GM18519 (cell line): Measurements from ENCODE around the gene CEL.
"Not testable (repeated sequence)": the region's sequence is repeated elsewhere in the genome, so short reads cannot be mapped to it uniquely, and the experiment has no call there.

ENCODE experiments used
- ATAC-seq: cut with Tn5 transposase; IDR thresholded peaks from one replicate; pipeline ENCODE4 v1.9.1; 2021; ENCODE audit warnings: mild to moderate bottlenecking, moderate library complexity; ENCODE audit not compliant: unreplicated experiment, low FRiP score

CEL gene

DNA sequence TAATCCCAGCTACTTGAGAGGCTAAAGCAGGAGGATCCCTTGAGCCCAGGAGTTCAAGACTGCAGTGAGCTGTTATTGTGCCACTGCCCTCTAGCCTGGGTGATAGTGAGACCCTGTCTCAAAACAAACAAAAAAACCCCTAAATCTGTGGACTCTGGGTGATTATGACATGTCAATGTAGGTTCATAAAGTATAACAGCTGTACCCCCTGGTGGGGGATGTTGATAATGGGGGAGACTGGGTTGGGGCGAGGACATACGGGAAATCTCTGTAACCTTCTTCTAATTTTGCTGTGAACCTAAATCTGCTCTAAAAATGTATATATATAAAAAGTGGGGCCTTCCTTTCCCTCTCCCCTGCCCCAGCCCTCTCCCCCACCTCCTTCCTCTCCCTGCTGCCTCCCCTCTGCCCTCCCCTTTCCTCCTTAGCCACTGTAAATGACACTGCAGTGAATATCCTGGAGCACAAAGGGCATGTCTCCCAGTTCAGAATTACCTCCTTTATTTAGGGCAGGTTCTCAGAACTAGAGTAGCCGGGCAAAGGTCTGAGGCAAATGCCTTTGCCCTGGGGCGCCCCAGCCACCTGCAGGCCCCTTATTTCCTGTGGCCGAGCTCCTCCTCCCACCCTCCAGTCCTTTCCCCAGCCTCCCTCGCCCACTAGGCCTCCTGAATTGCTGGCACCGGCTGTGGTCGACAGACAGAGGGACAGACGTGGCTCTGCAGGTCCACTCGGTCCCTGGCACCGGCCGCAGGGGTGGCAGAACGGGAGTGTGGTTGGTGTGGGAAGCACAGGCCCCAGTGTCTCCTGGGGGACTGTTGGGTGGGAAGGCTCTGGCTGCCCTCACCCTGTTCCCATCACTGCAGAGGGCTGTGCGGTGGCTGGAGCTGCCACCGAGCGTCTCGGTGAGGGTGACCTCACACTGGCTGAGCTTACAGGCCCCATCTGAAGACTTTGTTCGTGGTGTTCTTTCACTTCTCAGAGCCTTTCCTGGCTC, 19.3 kb downstream of the CEL start:
- not testable (repeated sequence) for ATAC-seq

DNA sequence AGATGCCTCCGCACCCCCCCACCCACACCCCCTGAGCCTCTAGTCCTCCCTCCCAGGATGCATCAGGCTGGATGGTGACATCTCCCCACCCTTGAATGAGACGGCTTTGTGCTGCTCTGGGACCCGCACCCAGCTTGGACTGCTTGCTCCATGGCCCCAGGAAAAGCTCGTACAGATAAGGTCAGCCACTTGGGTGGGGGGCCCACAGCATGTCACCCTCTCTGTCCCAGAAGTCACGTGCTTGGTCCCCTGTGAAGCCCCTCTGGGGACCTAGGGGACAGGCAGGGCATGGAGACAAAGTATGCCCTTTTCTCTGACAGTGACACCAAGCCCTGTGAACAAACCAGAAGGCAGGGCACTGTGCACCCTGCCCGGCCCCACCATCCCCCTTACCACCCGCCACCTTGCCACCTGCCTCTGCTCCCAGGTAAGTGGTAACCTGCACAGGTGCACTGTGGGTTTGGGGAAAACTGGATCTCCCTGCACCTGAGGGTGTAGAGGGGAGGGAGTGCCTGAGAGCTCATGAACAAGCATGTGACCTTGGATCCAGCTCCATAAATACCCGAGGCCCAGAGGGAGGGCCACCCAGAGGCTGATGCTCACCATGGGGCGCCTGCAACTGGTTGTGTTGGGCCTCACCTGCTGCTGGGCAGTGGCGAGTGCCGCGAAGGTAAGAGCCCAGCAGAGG, 20.3 kb downstream of the CEL start:
- ATAC-seq, result not testable (repeated sequence)

DNA sequence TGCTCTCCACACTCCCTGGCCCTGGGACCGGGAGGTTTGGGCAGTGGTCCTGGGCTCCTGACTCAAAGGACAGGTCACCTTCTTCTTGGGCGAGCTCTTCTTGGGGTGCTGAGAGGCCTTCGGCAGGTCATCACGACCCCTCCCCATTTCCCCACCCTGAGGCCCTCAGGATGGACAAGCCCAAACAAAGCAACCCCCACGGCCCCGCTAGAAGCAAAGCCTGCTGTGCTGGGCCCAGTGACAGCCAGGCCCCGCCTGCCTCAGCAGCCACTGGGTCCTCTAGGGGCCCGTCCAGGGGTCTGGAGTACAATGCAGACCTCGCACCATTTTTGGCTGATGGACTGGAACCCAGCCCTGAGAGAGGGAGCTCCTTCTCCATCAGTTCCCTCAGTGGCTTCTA, 21.9 kb downstream of the CEL start:
- ATAC-seq, result not testable (repeated sequence)

DNA sequence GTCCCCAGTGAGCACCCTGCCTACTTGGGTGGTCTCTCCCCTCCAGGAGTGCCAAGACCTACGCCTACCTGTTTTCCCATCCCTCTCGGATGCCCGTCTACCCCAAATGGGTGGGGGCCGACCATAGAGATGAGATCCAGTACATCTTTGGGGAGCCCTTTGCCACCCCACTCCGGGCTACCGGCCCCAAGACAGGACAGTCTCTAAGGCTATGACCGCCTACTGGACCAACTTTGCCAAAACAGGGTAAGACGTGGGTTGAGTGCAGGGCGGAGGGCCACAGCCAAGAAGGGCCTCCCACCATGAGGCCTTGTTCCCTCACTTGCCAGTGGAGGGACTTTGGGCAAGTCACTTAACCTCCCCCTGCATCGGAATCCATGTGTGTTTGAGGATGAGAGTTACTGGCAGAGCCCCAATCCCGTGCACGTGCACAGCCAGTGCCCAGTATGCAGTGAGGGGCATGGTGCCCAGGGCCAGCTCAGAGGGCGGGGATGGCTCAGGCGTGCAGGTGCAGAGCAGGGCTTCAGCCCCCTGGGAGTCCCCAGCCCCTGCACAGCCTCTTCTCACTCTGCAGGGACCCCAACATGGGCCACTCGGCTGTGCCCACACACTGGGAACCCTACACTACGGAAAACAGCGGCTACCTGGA, 24.6 kb downstream of the CEL start:
- ATAC-seq, result not testable (repeated sequence)

DNA sequence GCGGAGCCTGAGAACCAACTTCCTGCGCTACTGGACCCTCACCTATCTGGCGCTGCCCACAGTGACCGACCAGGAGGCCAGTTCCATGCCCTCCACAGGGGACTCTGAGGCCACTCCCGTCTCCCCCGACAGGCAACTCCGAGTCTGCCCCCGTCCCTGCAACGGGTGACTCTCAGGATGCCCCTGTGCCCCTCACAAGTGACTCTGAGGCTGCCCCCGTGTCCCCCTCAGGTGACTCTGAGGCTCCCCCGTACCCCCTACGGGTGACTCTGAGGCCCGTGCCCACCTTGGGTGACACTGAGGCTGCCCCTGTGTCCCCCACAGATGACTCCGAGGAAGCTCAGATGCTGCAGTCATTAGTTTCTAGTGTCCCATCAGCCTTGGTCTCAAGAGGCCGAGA, 25.1 kb downstream of the CEL start:
- ATAC-seq, result no peak

DNA sequence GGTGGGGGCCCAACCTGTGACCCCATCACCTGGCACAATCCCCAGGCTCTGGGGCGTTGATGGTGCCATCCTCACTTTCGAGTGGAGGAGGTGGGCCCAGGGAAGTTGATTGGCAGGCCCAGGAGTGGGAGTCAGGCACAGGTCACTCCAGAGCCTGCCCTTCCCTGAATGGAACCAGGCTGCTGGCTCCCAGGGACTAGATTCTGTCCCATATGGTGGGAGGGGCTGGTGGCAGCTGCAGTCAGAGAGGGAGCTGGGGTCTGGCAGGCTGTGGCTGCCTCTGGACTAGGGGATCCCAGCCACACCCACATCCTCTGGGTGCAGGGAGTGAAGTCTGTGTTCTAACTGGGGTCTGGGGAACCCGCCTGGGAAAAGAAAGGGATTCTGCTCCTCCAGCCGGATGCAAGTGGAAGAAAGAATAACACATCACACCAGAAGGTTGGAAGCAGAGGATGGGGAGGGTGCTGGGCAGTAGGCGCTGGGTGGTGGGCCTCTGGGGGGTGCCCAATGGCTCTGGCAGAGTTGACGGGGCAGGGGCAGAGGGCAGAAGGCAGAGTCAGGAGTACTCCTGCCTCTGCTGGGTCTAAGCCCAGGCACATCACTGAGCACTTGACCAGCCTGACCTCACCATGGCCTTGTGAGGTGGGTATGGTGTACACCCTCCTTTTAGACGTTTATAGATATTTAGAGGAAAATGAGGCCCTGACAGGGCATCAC, 25.8 kb downstream of the CEL start:
- no peak for ATAC-seq

DNA sequence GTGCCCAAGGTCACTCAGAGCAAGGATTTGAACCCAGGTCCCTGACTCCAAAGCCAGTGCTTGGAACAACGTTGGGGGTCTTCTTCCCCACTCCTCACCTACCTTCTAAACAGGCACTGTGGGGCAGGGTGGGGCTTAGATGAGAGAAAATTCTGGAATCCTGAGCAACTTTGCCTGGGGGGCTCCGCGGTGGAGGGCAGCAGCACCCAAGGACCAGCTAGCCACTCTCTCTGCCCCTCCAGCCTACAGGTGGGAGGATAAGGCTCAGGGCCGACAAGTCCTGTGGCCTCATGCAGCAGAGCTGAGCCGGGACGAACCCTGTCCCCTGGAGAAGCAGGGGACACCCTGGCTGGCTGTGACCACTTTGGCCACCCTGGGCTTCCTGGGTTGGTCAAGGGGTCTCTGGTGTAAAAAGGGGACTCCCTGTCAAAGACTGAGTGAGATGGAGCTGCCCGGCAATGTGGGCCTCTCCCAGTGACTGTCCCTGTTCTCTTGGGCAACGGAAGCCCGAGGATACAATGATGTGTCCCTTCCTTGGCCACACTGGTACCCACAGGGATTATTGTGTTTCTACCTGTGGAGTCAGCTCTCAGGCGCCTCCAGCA, 26.5 kb downstream of the CEL start:
- ATAC-seq, result no peak

DNA sequence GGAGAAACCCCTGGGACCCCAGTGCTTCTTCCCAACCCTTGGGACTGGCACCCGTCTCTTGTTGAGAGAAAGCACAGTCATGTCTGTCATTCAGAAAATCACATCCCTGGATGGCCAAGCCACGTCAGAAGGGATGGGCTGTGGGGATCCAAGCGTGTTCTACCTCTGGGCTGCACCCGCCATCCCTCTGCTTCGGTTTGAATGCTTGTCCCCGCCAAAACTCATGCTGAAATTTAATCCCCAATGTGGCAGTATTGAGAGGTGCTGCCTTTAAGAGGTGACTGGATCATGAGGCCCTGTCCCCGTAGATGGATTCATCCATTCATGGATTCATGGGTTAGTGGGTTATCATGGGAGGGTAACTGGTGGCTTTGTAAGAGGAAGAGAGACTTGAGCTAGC, 27.0 kb downstream of the CEL start:
- ATAC-seq, result no peak

DNA sequence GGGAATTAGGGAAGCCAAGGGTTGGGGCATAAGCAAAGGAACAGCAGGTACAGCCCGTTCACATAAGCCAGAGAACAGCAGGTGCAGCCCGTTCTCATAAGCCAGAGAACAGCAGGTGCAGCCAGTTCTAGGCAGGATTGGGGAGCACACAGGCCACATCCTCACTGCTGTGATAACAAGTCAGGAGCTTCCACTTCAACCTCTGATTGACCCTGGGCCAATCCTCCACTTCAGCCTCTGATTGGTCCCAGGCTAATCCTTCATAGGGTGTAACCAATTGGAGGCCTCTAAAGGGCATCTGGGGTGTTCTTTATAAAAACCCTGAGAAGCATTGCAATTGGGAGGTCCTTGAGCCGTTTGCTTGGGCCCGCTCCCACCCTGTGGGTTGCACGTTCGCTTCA, 27.5 kb downstream of the CEL start:
- no peak for ATAC-seq

DNA sequence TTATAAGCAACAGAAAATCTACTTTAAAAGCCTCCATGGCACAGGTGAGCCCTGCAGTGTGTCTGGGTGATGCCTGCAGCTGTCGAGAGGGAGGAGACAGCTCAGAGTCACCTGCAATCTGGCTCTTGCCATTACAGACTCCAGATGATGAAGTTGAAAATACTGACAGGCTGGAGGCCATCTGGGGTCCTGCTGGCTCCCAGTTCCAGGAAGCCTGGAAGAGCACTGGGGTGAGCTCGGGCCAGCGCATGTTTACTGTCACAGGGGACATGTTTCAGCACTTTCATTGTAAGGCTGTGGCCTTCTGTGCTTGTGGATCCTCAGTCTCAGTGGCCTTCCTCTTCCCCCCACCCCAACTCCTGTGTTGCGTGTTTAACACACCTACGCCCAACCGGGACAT, 28.4 kb downstream of the CEL start:
- ATAC-seq, result no peak

DNA sequence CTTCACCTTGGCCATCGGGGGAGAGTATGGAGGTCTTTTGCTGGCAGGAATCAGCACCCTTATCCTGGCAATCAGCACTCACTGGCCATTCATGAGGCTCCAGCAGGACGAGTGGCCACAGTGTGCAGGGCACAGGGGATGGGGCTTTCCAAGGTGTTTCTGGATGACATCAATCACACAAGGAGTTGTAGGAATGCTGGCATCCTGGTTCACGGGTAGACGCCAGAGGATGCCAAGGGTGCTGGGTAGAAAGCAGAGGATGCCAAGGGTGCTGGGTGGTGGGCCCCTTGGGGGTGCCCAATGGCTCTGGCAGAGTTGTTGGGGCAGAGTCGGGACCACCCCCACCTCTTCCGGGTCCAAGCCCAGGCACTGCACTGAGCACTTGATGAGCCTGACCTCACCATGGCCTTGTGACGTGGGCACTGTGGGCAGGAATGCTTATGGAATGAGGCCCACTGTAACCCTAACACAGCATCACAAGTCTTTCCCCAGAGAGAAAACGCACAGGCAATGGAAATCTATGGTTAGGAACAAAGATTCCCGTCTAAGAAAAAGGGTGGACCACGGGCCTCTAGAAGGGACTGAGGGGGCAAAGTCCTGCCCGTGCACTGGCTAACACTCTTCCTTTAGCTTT, 29.1 kb downstream of the CEL start:
- ATAC-seq, result no peak

DNA sequence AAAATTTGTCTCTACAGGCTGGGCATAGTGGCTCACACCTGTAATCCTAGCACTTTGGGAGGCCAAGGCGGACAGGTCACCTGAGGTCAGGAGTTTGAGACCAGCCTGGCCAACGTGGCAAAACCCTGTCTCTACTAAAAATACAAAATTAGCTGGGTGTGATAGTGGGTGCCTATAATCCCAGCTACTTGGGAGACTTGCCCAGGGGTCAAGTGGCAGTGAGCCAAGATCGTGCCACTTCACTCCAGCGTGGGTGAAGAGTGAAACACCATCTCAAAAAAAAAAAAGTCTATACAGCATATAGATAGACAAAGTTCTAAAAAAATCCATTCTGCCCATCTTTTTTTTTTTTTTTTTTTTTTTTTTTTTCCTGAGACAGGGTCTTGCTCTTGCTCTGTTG, 32.6 kb downstream of the CEL start:
- ATAC-seq, result not testable (repeated sequence)

DNA sequence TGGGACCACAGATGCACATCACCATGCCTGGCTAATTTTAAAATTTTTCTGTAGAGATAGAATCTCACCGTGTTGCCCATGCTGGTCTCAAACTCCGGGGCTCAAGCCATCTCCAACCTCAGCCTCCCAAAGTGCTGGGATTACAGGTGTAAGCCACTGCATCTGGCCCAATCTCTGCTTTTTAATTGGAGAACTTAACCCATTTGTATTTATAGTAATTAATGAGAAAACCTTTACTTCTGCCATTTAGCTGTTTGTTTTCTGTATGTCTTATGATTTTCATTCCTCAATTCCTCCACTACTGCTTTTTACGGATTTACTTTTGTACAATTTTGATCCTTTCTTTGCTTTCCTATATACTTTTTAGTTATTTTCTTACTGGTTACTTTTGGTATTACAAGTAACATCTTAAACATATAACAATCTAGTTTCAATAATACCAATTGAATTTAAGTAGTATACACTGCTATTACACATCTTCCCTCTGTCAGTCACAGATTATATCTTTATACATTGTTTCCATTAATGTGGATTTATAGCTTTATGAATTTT, 33.1 kb downstream of the CEL start:
- no peak for ATAC-seq

DNA sequence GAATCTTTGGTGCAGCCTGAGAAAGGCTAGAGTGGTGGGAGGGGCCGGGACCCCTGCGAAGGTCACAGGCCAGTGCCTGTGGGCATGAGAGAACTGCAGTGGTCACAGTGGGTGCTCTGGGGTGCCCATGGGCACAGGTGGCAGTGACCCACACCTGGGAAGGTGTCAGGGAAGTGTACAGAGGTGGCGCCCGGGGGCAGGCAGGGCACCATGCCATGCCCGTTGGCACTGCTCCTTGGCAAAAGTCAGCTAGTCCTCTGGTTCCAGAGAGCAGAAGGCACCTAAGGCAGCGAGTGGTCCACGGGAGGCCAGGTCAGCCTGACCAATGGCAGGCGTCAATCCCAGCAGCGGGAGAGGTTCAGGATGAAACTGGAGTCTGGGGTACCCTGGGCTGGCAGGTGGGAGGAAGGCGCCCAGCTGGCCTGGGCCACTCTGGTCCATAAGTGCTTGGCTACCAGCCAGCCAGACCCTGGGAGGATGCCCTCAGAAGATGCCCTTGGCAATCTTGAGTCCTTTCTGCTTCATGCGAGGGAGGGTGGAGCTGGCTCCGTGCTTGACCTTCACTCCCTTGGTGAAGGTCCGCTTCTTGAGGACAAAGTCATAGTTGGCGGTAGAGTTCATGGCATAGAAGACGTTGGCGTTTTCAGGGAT, 36.4 kb downstream of the CEL start:
- no peak for ATAC-seq

DNA sequence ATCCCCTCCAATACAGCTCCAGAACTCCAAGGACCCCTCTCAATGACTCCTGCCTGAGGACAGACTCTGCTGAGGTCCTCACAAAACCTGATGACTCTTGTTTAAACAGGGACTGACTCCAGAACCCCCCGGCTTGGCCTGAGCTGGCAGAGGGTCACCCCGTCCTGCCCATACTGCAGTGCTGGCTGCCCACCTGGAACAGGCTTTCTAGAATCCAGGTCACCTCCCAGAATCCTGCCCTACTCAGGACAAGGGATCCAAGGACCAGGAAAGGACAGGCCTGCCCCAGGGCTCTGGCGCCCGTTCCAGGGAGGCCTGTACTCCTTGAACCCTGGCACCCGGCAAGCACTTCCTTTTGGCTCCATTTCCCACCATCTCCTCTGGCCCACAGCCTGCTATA, 37.1 kb downstream of the CEL start:
- ATAC-seq, result no peak

DNA sequence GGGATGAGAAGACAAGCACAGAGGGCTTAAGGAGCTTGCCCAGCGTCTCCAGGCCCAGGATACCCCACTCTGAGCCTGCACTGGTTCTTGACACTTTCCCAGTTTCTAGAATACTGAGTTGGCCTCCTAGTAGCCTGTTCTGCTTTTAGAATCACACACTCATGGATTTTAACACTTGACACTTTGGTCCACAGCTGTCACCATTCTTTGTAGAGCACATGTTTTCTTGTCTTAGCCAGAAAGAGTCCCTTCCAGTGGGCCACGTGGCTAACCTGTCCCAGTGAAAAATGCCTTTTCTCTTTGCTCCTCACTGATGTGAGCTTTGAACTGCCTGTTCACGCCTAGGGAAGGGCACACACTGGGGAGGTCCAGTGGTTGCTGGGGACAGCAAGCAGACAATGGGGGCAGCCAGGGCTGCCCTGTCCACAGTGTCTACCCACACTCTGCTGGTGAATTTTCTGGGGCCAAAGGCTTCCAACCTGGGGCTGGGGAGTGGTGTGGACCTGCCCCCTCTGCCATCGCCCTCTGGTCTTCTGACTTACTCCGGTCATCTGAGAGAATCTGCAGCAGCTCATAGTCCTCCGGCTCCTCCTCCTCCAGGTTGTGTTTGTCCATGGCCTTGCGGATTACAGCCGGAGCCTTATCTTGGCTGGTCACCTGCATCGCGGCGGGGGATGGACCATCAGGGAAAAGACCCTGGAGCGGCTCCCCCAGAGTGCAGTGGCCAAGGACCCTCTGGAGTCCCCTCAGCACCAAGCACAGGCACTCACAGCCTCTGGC, 38.1 kb downstream of the CEL start:
- ATAC-seq, result no peak

DNA sequence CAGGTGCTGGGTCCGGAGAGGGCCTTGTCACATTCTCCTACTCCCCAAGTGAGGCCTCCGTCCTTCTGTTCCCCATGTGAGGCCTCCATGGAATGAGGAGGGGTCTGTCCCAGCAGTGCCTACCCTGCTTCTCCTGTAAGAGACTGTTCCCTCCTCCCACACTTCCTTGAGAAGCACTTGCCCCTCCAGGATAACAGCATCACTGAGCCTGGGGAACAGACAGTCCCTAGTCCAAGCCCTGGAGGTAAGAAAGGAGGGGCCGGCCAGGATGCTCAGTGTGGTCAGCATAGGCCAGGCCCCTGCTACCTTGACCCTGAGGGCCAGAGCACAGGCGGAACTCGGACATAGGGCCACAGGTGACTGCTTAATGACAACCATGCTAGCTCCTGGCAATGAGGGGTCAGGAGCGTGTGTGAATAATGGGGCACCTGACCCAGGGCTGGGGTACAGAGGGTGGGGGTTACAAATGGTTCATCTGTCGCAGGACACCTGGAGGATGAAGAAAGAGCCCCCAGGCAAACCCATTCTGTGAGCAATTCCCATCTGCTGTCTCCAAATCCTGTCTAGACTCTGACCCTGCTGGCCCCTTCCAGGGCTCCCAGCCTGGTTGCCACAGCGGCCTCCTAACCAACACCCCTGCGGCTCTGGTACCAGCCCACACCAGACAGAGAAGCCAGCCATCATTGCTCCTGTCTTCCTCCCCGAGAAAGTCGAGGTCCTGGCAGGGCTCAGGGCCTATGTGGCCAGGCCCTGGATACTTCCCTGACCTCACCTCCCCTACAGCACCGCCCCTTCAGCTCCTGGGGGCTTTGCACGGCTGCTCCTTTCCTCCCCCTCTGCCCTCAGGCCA, 39.0 kb downstream of the CEL start:
- no peak for ATAC-seq
